GM19035 (cell line): ENCODE data around the gene DCTN3.

Source experiments
- ATAC-seq: cut with Tn5 transposase; IDR thresholded peaks from one replicate; pipeline ENCODE4 v1.9.1; 2021; ENCODE audit not compliant: unreplicated experiment

Gene DCTN3

DNA sequence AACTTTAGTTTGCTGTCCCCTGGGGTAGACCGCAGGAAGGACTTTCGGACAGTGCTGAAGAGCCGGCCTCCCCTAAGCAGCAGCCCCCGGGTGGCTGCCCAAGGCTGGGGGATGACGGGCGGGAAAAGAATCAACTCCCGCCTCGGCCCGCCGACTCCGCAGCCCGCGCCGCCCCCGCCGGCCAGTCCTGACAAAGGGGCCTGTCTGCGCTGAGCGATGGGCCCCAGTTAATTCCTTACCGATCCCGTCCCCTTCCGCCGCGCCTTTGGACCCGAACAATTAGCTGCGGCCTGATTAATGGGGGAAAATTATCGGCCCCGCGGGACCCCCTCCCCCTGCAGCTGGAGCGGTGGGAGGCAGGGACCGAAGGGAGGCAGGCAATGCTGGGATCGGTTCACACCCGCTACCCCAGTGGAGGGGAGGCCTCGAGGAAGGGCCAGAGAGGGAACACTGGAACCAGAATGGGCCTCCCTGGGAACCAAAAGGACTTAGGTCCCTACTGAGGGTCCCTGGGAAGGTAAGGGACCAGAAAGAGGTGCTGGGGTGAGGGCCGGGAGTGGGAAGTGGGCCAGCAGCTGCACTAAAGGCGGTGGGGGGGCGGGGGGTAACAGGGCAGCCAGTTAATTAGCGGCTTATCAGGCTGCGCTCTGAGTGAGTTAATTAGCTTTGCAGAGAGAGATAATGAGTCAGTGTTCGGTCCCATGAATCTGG, 4.3 kb upstream of the DCTN3 start:
- ATAC-seq: no peak

DNA sequence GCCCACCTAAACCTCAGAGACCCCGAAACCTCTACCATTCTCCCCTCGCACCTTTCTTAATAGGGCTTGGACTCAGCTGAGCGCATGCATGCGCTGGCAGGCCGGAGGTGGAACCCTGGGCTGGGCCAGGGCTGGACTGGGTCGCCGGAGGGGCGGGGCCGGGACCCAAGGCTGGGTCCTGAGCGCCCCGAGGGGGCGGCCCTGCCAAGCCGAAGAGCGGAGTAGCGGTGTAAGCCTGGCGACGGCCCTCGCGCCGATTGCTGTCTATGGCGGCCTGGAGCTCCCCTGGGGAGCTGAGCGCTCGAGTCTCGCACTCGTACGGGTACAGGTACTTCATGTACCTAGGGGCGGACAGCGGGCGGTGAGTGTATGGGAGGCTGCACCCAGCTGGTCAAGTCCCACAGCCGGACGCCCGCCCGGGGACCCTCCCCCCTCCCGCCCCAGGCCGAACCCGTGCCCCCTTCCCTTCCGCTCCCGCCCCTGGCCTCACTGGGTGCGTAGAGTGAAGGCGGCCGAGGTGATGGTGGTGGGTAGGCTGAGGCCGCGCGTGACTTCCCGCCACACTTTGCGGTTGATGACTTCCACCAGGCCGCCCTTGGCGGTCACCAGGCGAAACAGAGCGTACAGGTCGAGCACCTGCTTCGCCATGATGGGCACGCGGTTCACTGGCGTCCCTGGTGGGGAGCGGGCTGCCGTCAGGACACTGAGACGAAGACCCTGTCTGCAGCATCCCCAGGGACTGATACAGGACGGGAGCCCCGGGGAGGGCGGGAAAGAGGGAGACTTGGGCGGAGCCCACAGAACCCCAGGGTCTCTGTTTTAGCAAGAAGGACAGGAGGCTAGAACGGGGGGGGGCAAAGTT, 3.3 kb upstream of the DCTN3 start:
- no peak for ATAC-seq

DNA sequence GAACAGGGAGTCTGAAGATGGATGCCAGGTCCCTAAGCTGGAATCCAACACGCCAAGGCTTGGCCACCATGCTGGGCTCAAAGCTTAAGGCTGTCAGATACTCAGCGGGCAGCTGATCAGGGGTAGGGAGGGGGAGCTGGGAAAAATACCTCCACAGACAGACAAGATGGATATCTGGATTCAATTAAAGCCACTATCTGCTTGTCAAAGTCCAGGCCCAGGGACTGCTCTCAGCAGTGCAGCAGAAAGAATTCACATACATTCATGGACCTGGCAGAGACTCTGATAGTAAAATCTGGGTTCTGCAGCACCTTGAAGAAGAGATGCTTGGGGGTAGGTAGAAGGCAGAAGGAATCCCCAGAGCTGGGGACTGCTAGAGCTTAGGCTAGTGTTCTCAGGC, 5.2 kb downstream of the DCTN3 start:
- ATAC-seq: no peak

DNA sequence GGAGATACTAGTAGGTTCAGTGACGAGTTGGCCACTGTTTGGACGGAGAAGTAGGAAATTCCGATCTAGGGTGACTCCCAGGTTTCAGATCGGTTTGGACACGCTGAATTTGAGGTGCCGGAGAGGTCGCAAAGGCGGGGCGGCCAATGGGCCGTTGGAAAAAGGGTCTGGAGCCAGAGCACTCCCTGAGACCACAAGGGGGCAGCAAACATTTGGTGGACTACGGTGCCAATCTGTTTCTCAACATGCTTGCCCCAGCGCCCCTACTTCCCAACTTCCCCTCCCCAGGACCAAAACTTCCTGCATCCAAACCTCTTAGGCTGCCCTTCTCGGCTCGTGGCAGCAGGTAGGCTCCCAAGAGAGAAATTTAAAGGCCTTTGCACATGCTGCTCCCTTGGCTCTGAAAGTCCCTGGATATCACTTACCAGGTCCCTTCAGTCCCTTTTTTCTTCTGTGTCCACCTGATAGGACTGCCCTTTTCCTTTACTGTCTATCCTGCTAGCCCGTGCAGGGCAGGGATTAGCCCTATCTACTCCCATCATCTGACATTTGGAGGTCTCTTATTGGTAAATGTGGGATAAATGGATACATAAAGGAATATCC, 7.4 kb downstream of the DCTN3 start:
- peak; percentile 45 for ATAC-seq

DNA sequence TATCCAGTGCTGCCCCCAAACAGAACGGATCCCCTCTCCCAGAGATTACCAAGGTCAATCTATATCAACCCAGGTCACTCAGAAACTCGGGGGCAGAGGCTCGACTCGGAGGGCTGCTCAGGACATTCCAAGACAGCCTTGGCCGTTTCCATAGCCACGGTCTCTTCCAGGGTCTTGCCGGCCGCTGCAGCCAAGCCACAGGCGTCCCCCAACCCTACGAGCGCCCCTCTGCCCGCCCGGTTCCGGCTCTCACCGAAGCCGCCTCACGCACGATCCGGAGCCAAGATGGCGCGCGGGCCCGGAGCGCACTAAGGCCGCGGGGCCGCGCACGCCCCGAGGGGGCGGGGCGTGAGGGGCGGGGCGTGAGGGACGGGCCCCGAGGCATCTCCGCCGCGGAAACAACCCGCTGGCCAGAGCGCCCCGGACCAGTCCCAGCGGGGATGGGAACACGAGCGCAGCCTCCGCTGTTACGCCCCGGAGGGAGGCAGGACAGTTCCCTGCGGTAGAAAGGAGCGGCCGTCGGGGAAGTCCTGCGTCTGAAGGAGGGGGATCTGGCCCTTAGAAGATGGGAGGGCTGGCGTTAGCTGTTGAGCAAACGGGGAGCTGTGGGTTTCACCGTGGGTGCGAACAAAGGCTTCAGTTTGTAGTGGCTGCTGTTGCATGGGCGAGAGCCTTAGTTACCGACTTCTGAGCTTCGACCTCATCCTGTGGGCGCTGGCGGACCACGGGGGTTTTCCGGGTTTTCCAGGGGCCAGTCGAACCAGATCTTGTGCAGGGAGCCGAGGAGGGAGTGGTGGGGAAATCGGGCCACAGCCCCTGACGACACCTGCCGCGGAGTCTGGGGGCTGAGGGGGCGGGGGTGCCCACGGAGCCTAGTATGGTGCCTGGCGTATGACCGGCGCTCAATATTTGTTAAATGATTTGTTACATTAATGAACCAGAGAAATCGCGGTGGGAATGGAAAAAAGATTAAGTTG, 8.2 kb downstream of the DCTN3 start, which contains the start of gene RPP25L:
TSS of gene RPP25L (minus strand) at position 287 of the 977 bp plus-strand sequence. CDS start 801 bp downstream, outside the sequence.
- peak; percentile 90 for ATAC-seq

DNA sequence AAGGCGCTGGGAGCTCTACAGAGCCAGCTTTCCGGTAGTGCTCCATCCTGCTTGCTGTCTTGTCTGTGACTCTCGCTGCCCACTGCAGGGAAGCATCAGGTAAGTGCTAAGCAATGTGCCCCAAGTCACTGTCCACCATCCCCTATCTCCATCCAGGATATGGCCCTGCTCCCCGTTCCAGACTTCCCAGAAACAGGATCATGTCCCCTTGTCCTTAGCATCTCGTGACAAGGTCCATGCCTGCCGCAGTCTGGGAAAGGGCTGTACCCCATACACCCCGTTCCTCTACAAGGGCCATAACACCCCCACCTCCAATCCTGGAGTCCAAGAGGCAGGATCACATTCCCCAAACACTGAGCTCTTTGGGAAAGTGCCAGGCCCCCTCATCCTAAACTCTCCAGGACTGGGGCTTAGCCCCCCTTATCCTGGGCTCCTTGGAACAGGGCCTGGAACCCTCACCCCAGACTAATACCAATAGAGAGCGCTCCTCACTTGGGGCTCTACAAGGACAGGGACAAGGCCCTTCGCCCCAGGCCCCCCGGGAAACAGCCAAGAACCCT, 9.0 kb downstream of the DCTN3 start:
- ATAC-seq: peak; percentile 2

DNA sequence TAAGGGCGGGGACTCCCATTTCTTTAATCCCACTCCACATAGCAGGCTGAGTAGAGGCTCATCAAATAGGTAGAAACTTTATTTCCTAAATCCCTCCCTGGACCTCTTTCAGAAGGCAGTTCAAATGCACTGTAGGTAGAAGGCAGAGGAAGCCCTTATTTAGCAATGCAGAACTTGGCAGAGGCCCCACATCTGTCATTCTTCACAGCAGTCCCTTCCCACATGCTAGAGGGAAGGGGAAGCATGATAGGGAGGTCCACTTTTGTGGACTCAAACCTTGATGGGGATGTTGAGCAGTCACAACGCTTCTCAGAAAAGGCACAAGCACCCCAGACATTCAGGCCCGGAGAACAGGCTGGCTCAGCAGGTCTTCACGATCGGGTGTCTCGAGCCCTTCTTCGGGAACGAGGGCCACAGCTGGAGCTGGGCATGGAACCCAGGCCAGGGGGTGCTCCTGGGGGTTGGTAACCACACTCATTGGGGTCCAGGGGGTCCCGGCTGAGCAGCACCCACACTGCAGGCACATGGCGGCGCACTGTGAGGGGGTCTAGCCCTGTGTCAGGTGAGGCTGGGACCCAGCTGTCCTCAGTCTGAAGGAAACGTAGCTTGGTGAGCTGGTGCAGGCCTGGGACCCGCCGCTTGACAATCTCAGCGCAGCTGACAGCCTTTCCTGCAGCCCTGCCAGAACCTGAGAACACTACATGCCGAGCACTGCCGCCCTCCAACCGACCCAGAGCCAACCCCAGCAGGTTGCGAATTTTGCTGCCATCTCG, 9.7 kb downstream of the DCTN3 start:
- no peak for ATAC-seq

DNA sequence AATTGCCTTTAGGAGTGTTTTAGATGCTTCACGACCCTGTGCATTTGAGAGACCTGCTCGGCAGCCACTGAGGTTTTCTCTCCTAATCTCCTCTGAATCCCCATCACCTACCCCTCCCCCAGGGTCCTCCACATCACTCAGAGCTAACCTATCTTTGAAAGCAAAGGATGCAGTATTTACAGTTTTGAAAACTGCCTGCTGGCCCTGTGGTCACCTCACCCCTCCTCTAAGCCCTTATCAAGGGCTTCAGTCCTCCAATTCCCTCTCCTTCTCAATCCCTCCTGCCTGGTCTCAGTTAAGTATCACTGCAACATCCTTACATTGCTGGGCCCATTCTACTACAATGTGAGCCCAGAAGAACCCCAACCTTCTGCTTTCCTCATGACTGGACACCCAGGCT, 13.0 kb downstream of the DCTN3 start:
- ATAC-seq: no peak

DNA sequence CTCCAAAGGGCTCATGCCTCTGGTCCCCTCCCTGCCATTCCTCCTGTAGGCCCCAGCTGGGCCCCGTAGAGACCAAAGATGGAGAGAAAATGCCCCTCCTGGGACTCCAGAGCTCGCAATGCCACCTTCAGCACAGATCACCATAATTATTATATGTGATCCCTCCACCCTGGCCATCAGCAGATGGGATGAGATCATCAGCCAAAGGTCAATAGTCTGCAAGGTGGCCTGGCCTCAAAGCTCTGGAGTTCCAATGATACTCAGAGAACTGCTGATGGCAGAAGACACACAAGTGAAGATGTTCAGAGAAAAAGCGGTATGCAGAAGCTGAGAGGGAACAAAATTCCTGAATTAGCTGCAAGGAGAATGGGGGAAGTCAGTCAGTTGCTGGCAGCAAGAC, 13.4 kb downstream of the DCTN3 start:
- ATAC-seq: no peak

DNA sequence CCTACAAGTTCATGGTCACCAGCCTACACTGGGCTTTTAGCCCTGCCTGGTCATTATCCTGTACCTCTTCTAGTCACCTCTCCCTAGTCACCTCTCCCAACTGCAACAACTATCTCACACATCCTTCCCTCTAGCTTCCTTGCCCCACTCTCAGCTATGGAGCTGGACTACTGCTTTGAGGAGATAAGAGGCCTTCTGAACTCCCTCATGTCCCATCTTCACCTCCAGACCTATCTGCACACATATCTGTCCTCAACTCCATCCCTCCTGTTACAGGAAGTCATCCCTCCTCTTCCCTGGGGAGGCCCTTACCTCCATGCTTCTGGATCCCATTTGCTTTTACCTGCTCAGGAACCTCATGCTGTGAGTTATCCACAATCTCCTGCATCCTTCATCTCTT, 14.1 kb downstream of the DCTN3 start:
- no peak for ATAC-seq

DNA sequence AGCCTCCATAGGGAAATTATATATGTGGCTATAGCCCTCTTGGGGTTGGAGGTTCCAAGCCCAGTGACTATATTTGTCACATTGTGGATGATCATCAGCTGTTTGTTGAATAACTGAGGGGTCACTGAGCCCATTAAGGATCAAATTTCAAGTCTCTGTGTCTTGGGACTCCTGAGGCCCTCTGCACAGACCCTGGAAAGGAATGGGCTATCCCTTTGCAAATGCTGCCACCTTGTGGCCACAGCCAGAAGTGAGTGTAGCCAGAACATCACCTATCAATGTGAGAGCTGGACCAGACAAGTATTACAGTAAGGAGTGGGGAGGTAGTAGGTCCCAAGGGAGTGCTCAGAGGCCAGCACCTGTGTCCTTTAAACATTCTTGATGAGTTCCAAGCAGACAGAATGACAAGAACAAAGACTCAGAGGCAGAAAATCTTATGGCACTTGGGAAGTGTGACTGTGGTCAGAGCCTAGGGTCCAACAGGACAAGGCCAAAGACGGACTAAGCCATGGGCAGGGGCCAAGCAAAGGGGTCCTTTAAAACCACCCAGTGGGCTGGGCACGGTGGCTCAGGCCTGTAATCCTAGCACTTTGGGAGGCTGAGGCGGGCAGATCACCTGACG, 16.6 kb downstream of the DCTN3 start:
- peak; percentile 70 for ATAC-seq

DNA sequence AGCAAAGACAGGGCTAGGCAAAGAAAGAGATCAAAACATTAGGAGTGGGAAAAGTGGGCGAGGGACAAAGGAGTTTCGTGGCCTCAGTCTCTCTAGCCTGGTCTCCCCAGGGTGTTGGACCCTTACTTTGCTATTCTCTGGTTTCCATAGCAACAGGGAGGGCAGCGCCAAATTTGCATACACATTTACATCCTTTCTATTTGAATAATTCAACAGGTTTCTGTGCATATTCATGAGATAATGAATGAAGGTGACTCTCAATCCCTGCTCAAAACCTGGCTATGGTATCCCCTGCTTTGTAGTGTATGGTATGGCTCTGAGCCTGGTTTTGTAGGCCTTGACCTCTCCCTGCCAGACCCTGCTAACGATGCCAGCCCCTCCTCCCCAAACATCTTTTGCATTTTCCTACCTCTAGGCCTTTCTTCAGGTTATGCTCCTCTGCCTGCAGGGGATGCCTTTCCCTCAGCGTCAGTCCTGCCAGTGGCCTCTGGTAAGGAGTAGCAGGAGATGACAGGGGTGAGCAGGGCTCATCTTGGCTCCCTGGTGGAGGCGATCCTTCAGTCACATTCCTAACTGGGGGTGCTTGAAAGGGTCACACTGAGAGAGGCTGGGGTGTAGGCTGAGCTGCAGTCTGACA, 18.2 kb downstream of the DCTN3 start:
- ATAC-seq: no peak

DNA sequence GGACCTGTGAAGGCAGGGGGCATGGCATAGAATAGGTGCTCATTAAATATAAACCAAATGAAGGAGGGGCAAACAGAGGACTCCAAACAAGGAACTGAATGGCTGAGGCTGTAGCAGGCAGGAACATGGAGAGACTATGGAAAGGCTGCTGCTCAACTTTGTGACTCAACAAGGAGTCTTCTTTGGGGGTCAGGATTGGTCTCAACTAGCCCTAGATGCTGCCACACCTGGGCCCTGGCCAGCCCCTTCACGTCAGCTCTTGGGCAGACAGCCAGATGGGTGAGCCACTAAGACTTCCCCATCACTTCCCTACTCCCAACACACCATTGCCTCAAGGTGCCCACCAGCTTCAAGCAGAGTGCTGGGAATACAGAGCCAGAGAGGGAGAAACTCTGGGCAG, 19.4 kb downstream of the DCTN3 start:
- no peak for ATAC-seq

DNA sequence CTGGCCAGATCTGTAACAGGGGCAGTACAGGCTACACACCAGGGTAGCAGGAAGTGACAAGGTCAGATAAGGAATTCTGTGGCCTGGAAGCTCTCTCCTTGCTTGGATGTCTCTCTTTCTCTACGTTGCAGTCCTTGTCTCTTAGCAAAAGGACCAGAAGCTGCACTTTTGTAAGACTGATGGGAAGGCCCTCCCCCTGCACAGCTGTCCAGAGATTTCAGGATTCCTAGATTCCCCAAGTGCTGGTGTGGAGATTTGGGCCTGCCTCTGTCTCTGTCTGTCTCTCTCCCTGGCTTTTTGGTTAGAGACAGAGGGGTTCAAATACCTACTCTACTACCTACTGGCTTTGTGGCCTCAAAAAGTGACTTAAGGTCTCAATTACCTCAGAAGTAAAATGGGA, 20.7 kb downstream of the DCTN3 start:
- no peak for ATAC-seq

DNA sequence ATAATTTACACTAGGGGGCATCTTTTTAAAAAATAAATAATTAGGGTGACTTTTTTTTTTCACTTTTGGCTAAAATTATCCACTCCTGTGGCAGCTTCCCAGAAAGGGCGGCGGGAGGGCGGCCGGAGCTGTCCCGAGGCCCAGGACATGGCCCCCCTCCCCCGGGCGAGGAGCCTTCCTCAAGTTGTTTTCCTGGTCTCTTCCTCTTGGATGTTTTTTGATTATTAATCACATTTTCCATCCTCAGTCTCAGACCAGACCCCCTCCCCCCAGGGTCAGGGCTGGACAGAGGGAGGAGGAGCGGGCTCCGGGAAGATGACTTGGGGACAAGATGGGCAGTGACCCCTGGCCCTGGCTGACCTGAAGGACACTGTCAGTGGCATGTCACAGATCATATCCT, 26.1 kb downstream of the DCTN3 start:
- no peak for ATAC-seq

DNA sequence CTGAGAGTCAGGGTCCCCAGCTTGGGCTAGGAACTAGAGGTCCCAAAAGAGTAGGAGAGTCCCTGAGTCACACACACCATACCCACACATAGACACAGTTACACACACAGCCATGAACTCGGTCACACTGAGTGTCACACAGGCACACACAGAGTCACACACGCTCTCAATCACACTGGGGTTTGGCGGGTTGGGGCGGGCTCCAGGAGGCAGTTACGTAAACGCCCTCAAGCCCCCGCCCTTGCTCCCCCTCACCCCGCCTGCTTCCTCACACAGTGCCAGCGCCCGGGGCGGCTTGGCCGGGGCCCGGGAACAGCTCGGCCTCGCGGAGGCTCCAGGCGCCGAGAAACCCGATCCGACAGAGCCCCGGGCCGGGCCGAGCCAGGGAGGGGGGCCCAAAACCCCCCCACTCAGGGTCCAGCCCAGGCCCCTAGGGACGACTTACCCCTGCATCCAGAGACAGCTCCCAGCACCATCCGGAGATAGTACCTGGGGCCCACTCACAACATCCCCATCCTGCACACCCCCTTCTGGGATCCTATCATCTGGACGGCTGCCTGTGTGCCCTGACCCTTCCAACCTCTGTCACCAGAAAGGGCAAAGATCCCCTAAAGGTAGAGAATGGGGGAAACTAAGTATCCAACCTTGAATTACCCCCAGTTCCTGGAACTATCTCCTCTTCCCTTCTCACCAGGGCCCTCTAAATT, 27.2 kb downstream of the DCTN3 start:
- no peak for ATAC-seq

DNA sequence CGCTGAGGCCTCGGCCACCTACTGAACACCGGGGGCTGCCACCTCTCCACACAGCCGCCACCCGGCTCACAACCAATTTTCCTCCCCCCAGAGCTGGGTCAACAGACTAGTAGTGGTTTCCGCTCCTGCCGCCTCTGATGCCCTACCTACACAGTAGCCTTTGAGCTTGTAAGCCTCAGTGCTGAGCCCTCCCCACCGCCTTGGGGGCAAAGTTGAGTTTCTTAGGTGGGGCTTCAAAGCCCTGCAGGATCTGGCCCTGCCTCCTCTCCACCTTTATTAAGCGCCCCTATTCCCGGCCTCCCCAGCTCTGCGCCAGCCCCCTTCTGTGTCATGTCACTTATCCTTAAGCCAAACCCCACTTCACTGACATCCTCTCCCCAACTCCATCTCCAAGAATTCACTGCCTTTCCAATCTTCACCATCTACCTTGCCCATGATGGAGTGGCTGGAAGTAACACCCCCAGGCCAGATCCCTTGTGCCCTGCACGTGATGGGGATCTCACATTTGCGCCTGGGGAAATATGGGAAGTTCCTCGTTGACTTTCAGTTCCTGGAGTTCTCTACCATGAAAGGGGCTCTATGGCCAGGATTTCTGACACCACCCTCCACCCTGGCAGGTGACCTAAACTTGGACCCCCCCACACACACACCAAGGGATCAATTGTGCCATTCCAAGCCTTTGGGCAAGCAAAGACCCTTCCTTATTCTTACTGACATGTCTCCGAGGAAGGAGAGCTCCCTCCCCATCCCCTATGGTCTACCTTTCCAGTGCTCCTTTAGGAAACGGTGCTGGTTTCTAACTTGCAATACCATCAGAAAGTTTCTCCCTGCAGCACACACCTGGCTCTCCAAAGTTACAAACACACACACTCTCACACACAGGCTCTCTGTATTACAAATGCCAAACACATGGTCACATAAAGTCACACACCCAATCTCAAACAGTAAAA, 28.1 kb downstream of the DCTN3 start:
- no peak for ATAC-seq
